Testis (tissue), 2 donors: ENCODE data around the gene ICOS.

ENCODE experiments used
- CTCF ChIP-seq, 3 experiments: fragments of 450-650 bp in 2 of 3; fragments of 200-600 bp in 1 of 3; sonication (generic) in 1 of 3; IDR thresholded peaks; one replicate each; pipeline ENCODE4 v1.5.1; 2016 to 2019; ENCODE audit warnings: antibody characterized with exemption in 3 of 3, mild to moderate bottlenecking in 2 of 3, moderate library complexity in 1 of 3
- POLR2A ChIP-seq: fragments of 450-650 bp; IDR thresholded peaks from one replicate; pipeline ENCODE4 v1.6.1; 2017; ENCODE audit warnings: antibody characterized with exemption, mild to moderate bottlenecking, moderate library complexity

DNA sequence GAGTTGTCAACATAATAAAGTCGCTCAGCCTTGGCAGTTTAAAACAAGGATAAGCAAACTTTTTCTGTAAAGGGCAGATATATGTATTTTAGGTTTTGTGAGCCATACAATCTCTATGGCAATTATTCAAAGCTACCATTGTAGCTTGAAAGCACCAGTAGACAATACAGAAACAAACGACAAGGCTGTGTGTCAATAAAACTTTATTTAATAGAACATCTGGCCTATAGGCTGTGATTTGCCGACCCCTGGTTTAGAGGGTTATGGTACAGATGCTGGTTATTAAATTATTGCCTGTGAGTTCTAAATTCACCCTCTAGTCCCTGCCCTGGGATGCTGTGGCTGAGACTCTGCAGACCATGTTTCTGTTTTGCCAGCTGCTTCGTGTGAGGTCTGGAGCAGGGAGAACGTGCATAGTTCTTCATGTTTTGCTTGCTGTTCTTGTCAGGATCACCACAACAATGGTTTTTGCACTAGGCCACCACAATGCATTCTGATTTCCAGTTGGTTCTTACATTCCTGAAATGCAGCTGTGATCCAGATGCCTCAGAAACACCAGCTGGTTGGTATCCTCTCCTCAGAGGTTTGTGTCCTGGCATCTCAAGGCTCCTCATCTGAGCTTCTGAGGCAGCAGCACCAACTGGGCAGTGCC, 46.6 kb downstream of the ICOS start:
- TF ChIP-seq CTCF (IDR thresholded peaks at IDR 0.05) (no peak), POLR2A (no peak)
